Gastroesophageal sphincter (tissue), 3 donors: Measurements from ENCODE around the gene TMEM272.

Experiments used
- EP300 ChIP-seq: sonication (generic); formaldehyde crosslinking; IDR thresholded peaks from one replicate; pipeline ENCODE4 v1.6.1; 2017; ENCODE audit warnings: antibody characterized with exemption, mild to moderate bottlenecking
- POLR2A ChIP-seq, 2 donors: fragments of 450-650 bp; IDR thresholded peaks; one replicate each; pipeline ENCODE4 v1.6.1; 2017; ENCODE audit warnings: antibody characterized with exemption in 2 of 2, mild to moderate bottlenecking in 2 of 2, moderate library complexity in 1 of 2
- POLR2AphosphoS5 ChIP-seq: sonication (generic); formaldehyde crosslinking; IDR thresholded peaks from one replicate; pipeline ENCODE4 v1.6.1; 2017; ENCODE audit warnings: antibody characterized with exemption
- TF ChIP-seq, protein P1 (sequence below), 4 experiments: fragments of 200-600 bp in 2 of 4; fragments of 450-650 bp in 2 of 4; sonication (generic) in 1 of 4; IDR thresholded peaks; one replicate each; pipeline ENCODE4 v1.5.1; 2017 to 2019; ENCODE audit warnings: antibody characterized with exemption in 4 of 4, mild to moderate bottlenecking in 2 of 4, moderate library complexity in 2 of 4

GRCh38 chr13:51772781-51773180, 72.2 kb downstream of the TMEM272 start:
- TF ChIP-seq, protein P1, sequence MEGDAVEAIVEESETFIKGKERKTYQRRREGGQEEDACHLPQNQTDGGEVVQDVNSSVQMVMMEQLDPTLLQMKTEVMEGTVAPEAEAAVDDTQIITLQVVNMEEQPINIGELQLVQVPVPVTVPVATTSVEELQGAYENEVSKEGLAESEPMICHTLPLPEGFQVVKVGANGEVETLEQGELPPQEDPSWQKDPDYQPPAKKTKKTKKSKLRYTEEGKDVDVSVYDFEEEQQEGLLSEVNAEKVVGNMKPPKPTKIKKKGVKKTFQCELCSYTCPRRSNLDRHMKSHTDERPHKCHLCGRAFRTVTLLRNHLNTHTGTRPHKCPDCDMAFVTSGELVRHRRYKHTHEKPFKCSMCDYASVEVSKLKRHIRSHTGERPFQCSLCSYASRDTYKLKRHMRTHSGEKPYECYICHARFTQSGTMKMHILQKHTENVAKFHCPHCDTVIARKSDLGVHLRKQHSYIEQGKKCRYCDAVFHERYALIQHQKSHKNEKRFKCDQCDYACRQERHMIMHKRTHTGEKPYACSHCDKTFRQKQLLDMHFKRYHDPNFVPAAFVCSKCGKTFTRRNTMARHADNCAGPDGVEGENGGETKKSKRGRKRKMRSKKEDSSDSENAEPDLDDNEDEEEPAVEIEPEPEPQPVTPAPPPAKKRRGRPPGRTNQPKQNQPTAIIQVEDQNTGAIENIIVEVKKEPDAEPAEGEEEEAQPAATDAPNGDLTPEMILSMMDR (IDR thresholded peaks at IDR 0.05) = no peak
- TF ChIP-seq POLR2AphosphoS5 (no peak), POLR2A (IDR thresholded peaks at IDR 0.05) (no peak), EP300 (no peak)
